CD4-positive, alpha-beta T cell (primary cell): ENCODE results near the gene CTTNBP2NL. TPM values are rescaled to one million over a fixed set of nuclear protein-coding genes. Genes with fewer than 3 reads are reported as not detected.

Source experiments
- ATAC-seq: fragments of 200-7000 bp; cut with Tn5 transposase; one replicate; pipeline ENCODE4 v1.10.0; 2022; ENCODE audit warnings: mild to moderate bottlenecking; ENCODE audit not compliant: poor library complexity
- CTCF ChIA-PET: fragments of 350-600 bp; sonication (Branson Sonifier 250); formaldehyde crosslinking; loops from one replicate; lab custom pipeline; 2021; ENCODE audit warnings: antibody characterized with exemption, inconsistent platforms; lab: Charles Lee
- POLR2A ChIA-PET: fragments of 350-600 bp; sonication (Branson Sonifier 250); formaldehyde crosslinking; loops from one replicate; lab custom pipeline; 2021; ENCODE audit warnings: antibody characterized with exemption, inconsistent platforms; lab: Charles Lee
- DNase-seq, 14 experiments: peaks; one replicate each; pipeline ENCODE4 v3.0.0-alpha.2; 2013 to 2020; ENCODE audit warnings: mixed read lengths in 2 of 14
- H3K27ac ChIP-seq, 2 donors: one replicate each; pipeline versions ENCODE4 v1.5.1 to v1.7.0; 2013; ENCODE audit warnings: low read length in 2 of 2, low read depth in 1 of 2, mild to moderate bottlenecking in 1 of 2
- H3K27me3 ChIP-seq, 2 experiments: 1 replicate in 1 of 2; 2 replicates in 1 of 2; pipeline versions ENCODE4 v1.6.1 to v1.7.0; 2013; ENCODE audit warnings: low read length in 2 of 2, control low read depth in 1 of 2, mild to moderate bottlenecking in 1 of 2, moderate library complexity in 1 of 2; ENCODE audit not compliant: insufficient read depth in 2 of 2, control insufficient read depth in 1 of 2
- H3K36me3 ChIP-seq: one replicate; pipeline ENCODE4 v1.6.1; 2013; ENCODE audit warnings: low read length, control low read depth; ENCODE audit not compliant: insufficient read depth
- H3K4me1 ChIP-seq: one replicate; pipeline ENCODE4 v1.6.1; 2013; ENCODE audit warnings: low read length, control low read depth; ENCODE audit not compliant: insufficient read depth
- H3K4me3 ChIP-seq: one replicate; pipeline ENCODE4 v1.5.1; 2013; ENCODE audit warnings: mild to moderate bottlenecking, low read length, moderate library complexity
- H3K9me3 ChIP-seq, 2 experiments: 1 replicate in 1 of 2; 2 replicates in 1 of 2; pipeline versions ENCODE4 v1.6.1 to v1.7.0; 2013; ENCODE audit warnings: low read length in 2 of 2, mild to moderate bottlenecking in 2 of 2, control low read depth in 1 of 2, moderate library complexity in 1 of 2; ENCODE audit not compliant: control insufficient read depth in 1 of 2, insufficient read depth in 1 of 2
- H3K27ac Mint-ChIP-seq: one replicate; pipeline ENCODE4 v1.8.0; 2020; ENCODE audit warnings: mixed read lengths
- H3K27me3 Mint-ChIP-seq: one replicate; pipeline ENCODE4 v1.8.0; 2021; ENCODE audit warnings: mixed read lengths
- H3K36me3 Mint-ChIP-seq: one replicate; pipeline ENCODE4 v1.8.0; 2021; ENCODE audit warnings: low read depth, mixed read lengths
- H3K4me1 Mint-ChIP-seq: one replicate; pipeline ENCODE4 v1.8.0; 2021; ENCODE audit warnings: low read depth, mixed read lengths
- H3K4me3 Mint-ChIP-seq: one replicate; pipeline ENCODE4 v1.8.0; 2020; ENCODE audit warnings: mild to moderate bottlenecking, mixed read lengths
- H3K9me3 Mint-ChIP-seq: one replicate; pipeline ENCODE4 v1.8.0; 2020; ENCODE audit warnings: mixed read lengths
- intact Hi-C, 2 experiments: fragments of 100-400 bp; cut with DNase I in 1 of 2; cut with micrococcal nuclease in 1 of 2; formaldehyde crosslinking; loops; one replicate each; pipeline versions ENCODE4 v1.15.1 to v1.9.0; 2023 to 2025; cut with DNase I, micrococcal nuclease
- total RNA-seq, 174 experiments: library from RNA in 2 of 174; stranded (reverse) in 2 of 174; gene quantifications; one replicate each; pipeline ENCODE4 v1.2.3 and lab custom pipeline; 2021 to 2026
- TF ChIP-seq, protein P1 (sequence below): fragments of 200-600 bp; IDR thresholded peaks from one replicate; pipeline ENCODE4 v1.8.0; 2022; ENCODE audit warnings: antibody characterized with exemption, mild to moderate bottlenecking

CTTNBP2NL gene
- total RNA-seq, 2 experiments from 2014 or later = 0.14 to 0.25 TPM

DNA sequence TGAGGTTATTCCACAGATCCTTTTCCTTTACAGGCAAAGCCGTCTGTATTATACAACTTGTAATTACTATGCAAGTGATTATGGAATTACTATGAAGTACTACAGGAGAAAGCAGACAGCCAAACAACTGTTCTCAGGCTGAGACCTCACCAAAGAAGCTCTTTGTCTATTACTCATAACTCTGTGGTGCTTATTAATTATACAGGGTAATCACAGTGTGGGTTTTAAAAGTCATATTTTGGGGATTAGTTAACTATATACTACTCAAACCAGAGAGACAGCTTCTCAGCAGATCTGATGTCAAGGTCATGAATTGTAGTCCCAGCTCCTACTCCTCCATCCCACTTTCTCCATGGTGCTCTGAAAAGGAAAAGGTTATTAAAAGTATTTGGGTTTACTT, 49.6 kb downstream of the CTTNBP2NL start:
- no peak overlapping the region for H3K27ac ChIP-seq
- no peak overlapping the region for H3K27ac Mint-ChIP-seq
- POLR2A ChIA-PET = no interaction called here
- ATAC-seq (no peak), DNase-seq (no peak)
- CTCF ChIA-PET = no interaction called here
- H3K4me1 ChIP-seq = no peaks in the 10 kb centered on the region
- no peak overlapping the region for H3K4me3 Mint-ChIP-seq
- TF ChIP-seq, protein P1, sequence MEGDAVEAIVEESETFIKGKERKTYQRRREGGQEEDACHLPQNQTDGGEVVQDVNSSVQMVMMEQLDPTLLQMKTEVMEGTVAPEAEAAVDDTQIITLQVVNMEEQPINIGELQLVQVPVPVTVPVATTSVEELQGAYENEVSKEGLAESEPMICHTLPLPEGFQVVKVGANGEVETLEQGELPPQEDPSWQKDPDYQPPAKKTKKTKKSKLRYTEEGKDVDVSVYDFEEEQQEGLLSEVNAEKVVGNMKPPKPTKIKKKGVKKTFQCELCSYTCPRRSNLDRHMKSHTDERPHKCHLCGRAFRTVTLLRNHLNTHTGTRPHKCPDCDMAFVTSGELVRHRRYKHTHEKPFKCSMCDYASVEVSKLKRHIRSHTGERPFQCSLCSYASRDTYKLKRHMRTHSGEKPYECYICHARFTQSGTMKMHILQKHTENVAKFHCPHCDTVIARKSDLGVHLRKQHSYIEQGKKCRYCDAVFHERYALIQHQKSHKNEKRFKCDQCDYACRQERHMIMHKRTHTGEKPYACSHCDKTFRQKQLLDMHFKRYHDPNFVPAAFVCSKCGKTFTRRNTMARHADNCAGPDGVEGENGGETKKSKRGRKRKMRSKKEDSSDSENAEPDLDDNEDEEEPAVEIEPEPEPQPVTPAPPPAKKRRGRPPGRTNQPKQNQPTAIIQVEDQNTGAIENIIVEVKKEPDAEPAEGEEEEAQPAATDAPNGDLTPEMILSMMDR = no peak
- H3K4me1 Mint-ChIP-seq = no peaks in the 10 kb centered on the region
- H3K4me3 ChIP-seq = no peak overlapping the region
- no peaks in the 10 kb centered on the region for H3K36me3 ChIP-seq
- H3K27me3 ChIP-seq = peaks cover 0 to 3% of the 10 kb centered on the region in 2 experiments
- H3K9me3 Mint-ChIP-seq = no peaks in the 10 kb centered on the region
- intact Hi-C loops = no loop called here
- H3K27me3 Mint-ChIP-seq = no peaks in the 10 kb centered on the region
- no peaks in the 10 kb centered on the region for H3K9me3 ChIP-seq
- H3K36me3 Mint-ChIP-seq = no peaks in the 10 kb centered on the region

DNA sequence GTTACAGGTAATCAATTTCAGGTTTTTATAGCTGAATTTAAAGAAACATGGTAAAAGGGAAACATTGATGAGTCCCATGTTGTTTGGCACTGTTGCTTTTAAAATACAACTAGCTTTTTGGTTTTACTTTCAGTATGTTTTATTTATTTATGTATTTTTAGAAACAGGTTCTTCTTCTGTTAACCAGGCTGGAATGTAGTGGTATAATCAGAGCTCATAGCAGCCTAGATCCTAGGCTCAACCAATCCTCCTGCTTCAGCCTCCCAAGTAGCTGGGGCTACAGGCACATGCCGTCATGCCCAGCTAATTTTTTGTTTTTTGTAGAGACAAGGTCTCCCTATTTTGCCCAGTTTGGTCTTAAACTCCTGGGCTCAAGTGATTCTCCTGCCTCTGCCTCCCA, 50.4 kb downstream of the CTTNBP2NL start:
- no peaks in the 10 kb centered on the region for H3K36me3 Mint-ChIP-seq
- ChIA-PET POLR2A (no interaction called here), CTCF (no interaction called here)
- no peak for DNase-seq
- H3K27me3 Mint-ChIP-seq = no peaks in the 10 kb centered on the region
- no peaks in the 10 kb centered on the region for H3K4me1 Mint-ChIP-seq
- H3K27me3 ChIP-seq = no peaks in the 10 kb centered on the region
- no peaks in the 10 kb centered on the region for H3K9me3 Mint-ChIP-seq
- no peak for ATAC-seq
- no peak overlapping the region for H3K27ac ChIP-seq
- TF ChIP-seq, protein P1 = no peak
- H3K4me3 ChIP-seq = no peak overlapping the region
- H3K36me3 ChIP-seq = no peaks in the 10 kb centered on the region
- no peak overlapping the region for H3K27ac Mint-ChIP-seq
- H3K4me1 ChIP-seq = no peaks in the 10 kb centered on the region
- H3K9me3 ChIP-seq = no peaks in the 10 kb centered on the region
- no peak overlapping the region for H3K4me3 Mint-ChIP-seq
- intact Hi-C loops = no loop called here

DNA sequence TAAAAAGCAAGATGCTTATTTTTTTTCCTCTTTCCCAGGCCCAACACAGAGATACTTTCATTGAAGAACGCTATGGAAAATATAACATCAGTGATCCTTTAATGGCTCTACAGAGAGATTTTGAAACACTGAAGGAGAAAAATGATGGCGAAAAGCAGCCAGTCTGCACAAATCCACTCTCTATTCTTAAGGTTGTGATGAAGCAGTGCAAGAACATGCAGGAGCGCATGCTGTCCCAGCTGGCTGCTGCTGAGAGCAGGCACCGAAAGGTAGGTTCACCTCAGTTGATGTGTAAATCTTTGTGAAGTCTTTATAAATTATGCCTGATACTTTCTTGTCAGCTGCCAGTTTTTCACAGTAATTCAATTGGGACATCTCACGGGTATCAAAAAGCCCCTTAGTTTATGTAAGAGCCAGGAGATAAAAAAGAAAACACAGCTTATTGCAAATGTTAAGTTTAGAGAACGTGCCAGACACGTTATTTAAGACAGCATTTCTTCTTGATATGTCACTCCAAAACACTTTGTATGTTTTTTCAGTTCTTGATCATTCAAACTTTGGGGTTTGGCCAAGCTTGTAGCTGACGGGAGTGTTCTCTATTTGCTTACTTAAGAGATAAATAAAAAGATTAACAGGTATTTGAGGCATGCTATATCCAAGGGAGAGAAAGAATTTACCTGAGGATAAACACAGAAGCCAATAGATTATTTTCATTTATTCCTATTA, 53.1 kb downstream of the CTTNBP2NL start:
- intact Hi-C loops = no loop called here
- no peak overlapping the region for H3K4me3 ChIP-seq
- ChIA-PET POLR2A (interaction anchor here (1.0 kb wide), 1 partner anchor 58 kb away, joined by 3 read pairs; no protein-coding TSS in a partner anchor), CTCF (no interaction called here)
- DNase-seq (no peak), ATAC-seq (no peak)
- no peak overlapping the region for H3K27ac ChIP-seq
- Mint-ChIP-seq H3K27me3 (no peaks in the 10 kb centered on the region), H3K36me3 (no peaks in the 10 kb centered on the region), H3K4me1 (no peaks in the 10 kb centered on the region), H3K27ac (no peak overlapping the region), H3K9me3 (no peaks in the 10 kb centered on the region), H3K4me3 (no peak overlapping the region)
- no peaks in the 10 kb centered on the region for H3K4me1 ChIP-seq
- TF ChIP-seq, protein P1 = no peak
- no peaks in the 10 kb centered on the region for H3K9me3 ChIP-seq
- H3K27me3 ChIP-seq = no peaks in the 10 kb centered on the region
- no peaks in the 10 kb centered on the region for H3K36me3 ChIP-seq
